H9 (cell line): ENCODE data around the gene RAD54L2. TPM values are rescaled to one million over a fixed set of nuclear protein-coding genes. Genes with fewer than 3 reads are reported as not detected.

ENCODE experiments used
- DNase-seq: peaks from one replicate; pipeline ENCODE4 v3.0.0-alpha.2; 2017
- H2AFZ ChIP-seq: one replicate; pipeline ENCODE4 v1.6.1; 2013; ENCODE audit warnings: mild to moderate bottlenecking, low read length, control low read depth, moderate library complexity
- H2AK5ac ChIP-seq: 2 replicates; pipeline ENCODE4 v1.6.1; 2013; ENCODE audit warnings: low read length, control low read depth, mixed read lengths; ENCODE audit not compliant: insufficient read length
- H2BK120ac ChIP-seq: one replicate; pipeline ENCODE4 v1.6.1; 2013; ENCODE audit warnings: low read depth, mild to moderate bottlenecking, low read length, control low read depth, inconsistent platforms; ENCODE audit not compliant: poor library complexity, severe bottlenecking
- H2BK12ac ChIP-seq: 2 replicates; pipeline ENCODE4 v1.6.1; 2013; ENCODE audit warnings: low read length, control low read depth, mixed read lengths, low read depth; ENCODE audit not compliant: insufficient read length
- H2BK15ac ChIP-seq: 2 replicates; pipeline ENCODE4 v1.6.1; 2013; ENCODE audit warnings: low read depth, low read length, control low read depth
- H2BK20ac ChIP-seq: one replicate; pipeline ENCODE4 v1.6.1; 2013; ENCODE audit warnings: low read depth, mild to moderate bottlenecking, low read length, control low read depth, inconsistent platforms; ENCODE audit not compliant: poor library complexity, severe bottlenecking
- H2BK5ac ChIP-seq: 2 replicates; pipeline ENCODE4 v1.6.1; 2013; ENCODE audit warnings: low read length, control low read depth, mixed read lengths; ENCODE audit not compliant: insufficient read length
- H3K14ac ChIP-seq: 2 replicates; pipeline ENCODE4 v1.6.1; 2013; ENCODE audit warnings: low read length, control low read depth; ENCODE audit not compliant: insufficient read depth
- H3K18ac ChIP-seq: 2 replicates; pipeline ENCODE4 v1.6.1; 2013; ENCODE audit warnings: low read depth, mild to moderate bottlenecking, mixed read lengths, low read length, control low read depth; ENCODE audit not compliant: insufficient read length
- H3K23ac ChIP-seq: 2 replicates; pipeline ENCODE4 v1.6.1; 2013; ENCODE audit warnings: low read length, control low read depth, mixed read lengths, low read depth; ENCODE audit not compliant: insufficient read length
- H3K23me2 ChIP-seq: 2 replicates; pipeline ENCODE4 v1.6.1; 2013; ENCODE audit warnings: low read depth, mild to moderate bottlenecking, mixed read lengths, low read length, control low read depth; ENCODE audit not compliant: insufficient read length, poor library complexity, severe bottlenecking
- H3K27ac ChIP-seq: 2 replicates; pipeline ENCODE4 v1.5.1; 2013; ENCODE audit warnings: low read length, control low read depth, mixed read lengths, low read depth; ENCODE audit not compliant: insufficient read length
- H3K27me3 ChIP-seq: 2 replicates; pipeline ENCODE4 v1.6.1; 2013; ENCODE audit warnings: low read length, control low read depth, inconsistent platforms; ENCODE audit not compliant: insufficient read depth
- H3K4ac ChIP-seq: 2 replicates; pipeline ENCODE4 v1.6.1; 2013; ENCODE audit warnings: low read depth, mild to moderate bottlenecking, control low read depth, inconsistent platforms, low read length, moderate library complexity
- H3K4me1 ChIP-seq: 2 replicates; pipeline ENCODE4 v1.6.1; 2013; ENCODE audit warnings: low read length, control low read depth, inconsistent platforms; ENCODE audit not compliant: insufficient read depth
- H3K4me2 ChIP-seq: 2 replicates; pipeline ENCODE4 v1.6.1; 2013; ENCODE audit warnings: low read length, control low read depth, mixed read lengths; ENCODE audit not compliant: insufficient read length, insufficient read depth
- H3K56ac ChIP-seq: 2 replicates; pipeline ENCODE4 v1.6.1; 2013; ENCODE audit warnings: low read depth, mild to moderate bottlenecking, mixed read lengths, low read length, control low read depth; ENCODE audit not compliant: insufficient read length
- H3K79me1 ChIP-seq: 2 replicates; pipeline ENCODE4 v1.6.1; 2013; ENCODE audit warnings: low read depth, mild to moderate bottlenecking, moderate library complexity, low read length, control low read depth, inconsistent platforms; ENCODE audit not compliant: insufficient read depth, poor library complexity, severe bottlenecking
- H3K79me2 ChIP-seq: 2 replicates; pipeline ENCODE4 v1.6.1; 2013; ENCODE audit warnings: low read length, control low read depth, inconsistent platforms; ENCODE audit not compliant: insufficient read depth
- H3K9ac ChIP-seq: 2 replicates; pipeline ENCODE4 v1.6.1; 2013; ENCODE audit warnings: low read length, control low read depth, mixed read lengths; ENCODE audit not compliant: insufficient read length; ENCODE audit errors: extremely low read depth
- H3K9me3 ChIP-seq: one replicate; pipeline ENCODE4 v1.6.1; 2013; ENCODE audit warnings: low read depth, low read length, inconsistent platforms; ENCODE audit not compliant: control insufficient read depth
- H3T11ph ChIP-seq: one replicate; pipeline ENCODE4 v1.6.1; 2013; ENCODE audit warnings: mild to moderate bottlenecking, low read length, control low read depth, inconsistent platforms
- H4K20me1 ChIP-seq: one replicate; pipeline ENCODE4 v1.6.1; 2013; ENCODE audit not compliant: control insufficient read depth, insufficient read length, insufficient read depth
- H4K5ac ChIP-seq: 2 replicates; pipeline ENCODE4 v1.6.1; 2013; ENCODE audit warnings: low read depth, mild to moderate bottlenecking, mixed read lengths, low read length, control low read depth; ENCODE audit not compliant: insufficient read length
- H4K8ac ChIP-seq: replicated peaks from 2 replicates; pipeline ENCODE4 v1.6.1; 2013; ENCODE audit warnings: low read length, control low read depth, mixed read lengths, low read depth; ENCODE audit not compliant: insufficient read length
- H4K91ac ChIP-seq: 2 replicates; pipeline ENCODE4 v1.6.1; 2013; ENCODE audit warnings: low read depth, mild to moderate bottlenecking, moderate library complexity, mixed read lengths, low read length, control low read depth; ENCODE audit not compliant: insufficient read length
- H3K27ac Mint-ChIP-seq, 3 experiments: 2 replicates in 2 of 3; 3 replicates in 1 of 3; pipeline ENCODE4 v1.8.0; 2020 to 2021; ENCODE audit warnings: mixed read lengths in 3 of 3, mild to moderate bottlenecking in 1 of 3, moderate library complexity in 1 of 3
- H3K27me3 Mint-ChIP-seq: 2 replicates; pipeline ENCODE4 v1.8.0; 2021; ENCODE audit warnings: low read depth, mild to moderate bottlenecking, moderate library complexity, mixed read lengths
- H3K36me3 Mint-ChIP-seq, 3 experiments: 2 replicates in 2 of 3; 3 replicates in 1 of 3; pipeline ENCODE4 v1.8.0; 2020 to 2021; ENCODE audit warnings: low read depth in 3 of 3, mixed read lengths in 3 of 3; ENCODE audit not compliant: insufficient read depth in 1 of 3
- H3K4me1 Mint-ChIP-seq, 2 experiments: 2 replicates each; pipeline ENCODE4 v1.8.0; 2020; ENCODE audit warnings: mixed read lengths in 2 of 2
- H3K4me3 Mint-ChIP-seq, 2 experiments: 2 replicates in 1 of 2; 3 replicates in 1 of 2; pipeline ENCODE4 v1.8.0; 2020 to 2021; ENCODE audit warnings: mild to moderate bottlenecking in 2 of 2, mixed read lengths in 2 of 2, moderate library complexity in 1 of 2
- H3K9me3 Mint-ChIP-seq, 2 experiments: 2 replicates in 1 of 2; 3 replicates in 1 of 2; pipeline ENCODE4 v1.8.0; 2020; ENCODE audit warnings: mild to moderate bottlenecking in 2 of 2, mixed read lengths in 2 of 2, moderate library complexity in 1 of 2
- CTCF ChIP-seq: fragments of 200-600 bp; sonication (generic); conservative IDR thresholded peaks from 3 replicates; pipeline ENCODE4 v1.8.0; 2021; ENCODE audit warnings: antibody characterized with exemption, mild to moderate bottlenecking
- WGBS: extraction: QIAGEN DNeasy Blood & Tissue Kit; methylation state at CpG from one replicate; pipeline ENCODE4 v1.1.7; 2013; ENCODE audit warnings: missing lambda C conversion rate, low lambda C conversion rate, mixed read lengths; ENCODE audit not compliant: insufficient read length; ENCODE audit errors: extremely low coverage; 5-methylcytosine and 5-hydroxymethylcytosine counted together
- total RNA-seq: library from RNA; stranded (reverse); gene quantifications from 2 replicates; pipeline ENCODE4 v1.2.1, GENCODE V29; 2021

Gene RAD54L2
- total RNA-seq, 1 experiment from 2014 or later, result 40.7 TPM

GRCh38 chr3:51559411-51559888 lies 20.9 kb downstream of the RAD54L2 start:
- peaks cover 0 to 22% (median 19%) of the 10 kb centered on the region in 3 experiments; a peak in 5 of 7 replicates for H3K36me3 Mint-ChIP-seq
- no peak overlapping the region; a peak in 1 of 7 replicates for H3K27ac Mint-ChIP-seq
- H3K56ac ChIP-seq, result no peak overlapping the region
- H4K91ac ChIP-seq, result no peak overlapping the region
- no peak overlapping the region for H3T11ph ChIP-seq
- H3K79me1 ChIP-seq, result no peaks in the 10 kb centered on the region
- no peaks in the 10 kb centered on the region; the same call in 1 of the 2 replicates for H3K79me2 ChIP-seq
- H2BK15ac ChIP-seq, result no peak overlapping the region
- H3K4me2 ChIP-seq, result no peak overlapping the region
- no peaks in the 10 kb centered on the region for H4K20me1 ChIP-seq
- no peak overlapping the region for H3K23ac ChIP-seq
- H3K4me3 Mint-ChIP-seq, result no peak overlapping the region
- no peak overlapping the region for H3K18ac ChIP-seq
- H2BK20ac ChIP-seq, result no peak overlapping the region
- no peaks in the 10 kb centered on the region for H3K9me3 Mint-ChIP-seq
- peaks cover 20 to 26% of the 10 kb centered on the region in 2 experiments for H3K4me1 Mint-ChIP-seq
- H3K27me3 Mint-ChIP-seq, result no peaks in the 10 kb centered on the region
- H2BK5ac ChIP-seq, result no peak overlapping the region
- H4K5ac ChIP-seq, result no peak overlapping the region
- H3K4me1 ChIP-seq, result no peaks in the 10 kb centered on the region
- no peak overlapping the region for H2BK12ac ChIP-seq
- H3K4ac ChIP-seq, result no peak overlapping the region
- no peaks in the 10 kb centered on the region for H3K27me3 ChIP-seq
- H2BK120ac ChIP-seq, result no peak overlapping the region
- no peak for DNase-seq
- no peak overlapping the region for H2AFZ ChIP-seq
- no peak overlapping the region for H4K8ac ChIP-seq
- H3K27ac ChIP-seq, result no peak overlapping the region
- TF ChIP-seq CTCF, result no peak
- no peak overlapping the region for H3K9ac ChIP-seq
- WGBS, result no CpG with 5 or more reads among the region's 4 CpGs
- no peaks in the 10 kb centered on the region for H3K9me3 ChIP-seq
- H3K14ac ChIP-seq, result no peak overlapping the region
- H3K23me2 ChIP-seq, result no peaks in the 10 kb centered on the region
- no peak overlapping the region for H2AK5ac ChIP-seq
